Measurements from ENCODE around the gene GDF2.

Gene GDF2

DNA sequence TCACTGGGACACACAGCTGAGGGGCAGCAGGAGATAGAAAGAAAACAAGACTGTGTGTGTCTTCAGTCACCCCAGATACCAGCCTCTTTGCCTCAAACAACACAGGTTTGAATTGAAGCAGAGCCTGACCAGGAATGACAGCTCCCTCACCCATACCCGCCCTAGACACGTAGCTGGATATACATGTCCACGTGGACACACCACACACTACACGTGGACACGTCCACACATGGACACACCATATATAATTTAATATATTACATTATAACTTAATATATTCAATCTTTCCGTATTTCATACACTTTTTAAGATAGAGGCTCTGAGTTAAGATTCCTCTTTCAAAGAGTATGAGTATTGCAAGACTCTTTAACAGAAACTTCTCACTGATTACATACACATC, 11.3 kb downstream of the GDF2 start:
- DNase-seq (ENCODE audit: low read depth): no peak

DNA sequence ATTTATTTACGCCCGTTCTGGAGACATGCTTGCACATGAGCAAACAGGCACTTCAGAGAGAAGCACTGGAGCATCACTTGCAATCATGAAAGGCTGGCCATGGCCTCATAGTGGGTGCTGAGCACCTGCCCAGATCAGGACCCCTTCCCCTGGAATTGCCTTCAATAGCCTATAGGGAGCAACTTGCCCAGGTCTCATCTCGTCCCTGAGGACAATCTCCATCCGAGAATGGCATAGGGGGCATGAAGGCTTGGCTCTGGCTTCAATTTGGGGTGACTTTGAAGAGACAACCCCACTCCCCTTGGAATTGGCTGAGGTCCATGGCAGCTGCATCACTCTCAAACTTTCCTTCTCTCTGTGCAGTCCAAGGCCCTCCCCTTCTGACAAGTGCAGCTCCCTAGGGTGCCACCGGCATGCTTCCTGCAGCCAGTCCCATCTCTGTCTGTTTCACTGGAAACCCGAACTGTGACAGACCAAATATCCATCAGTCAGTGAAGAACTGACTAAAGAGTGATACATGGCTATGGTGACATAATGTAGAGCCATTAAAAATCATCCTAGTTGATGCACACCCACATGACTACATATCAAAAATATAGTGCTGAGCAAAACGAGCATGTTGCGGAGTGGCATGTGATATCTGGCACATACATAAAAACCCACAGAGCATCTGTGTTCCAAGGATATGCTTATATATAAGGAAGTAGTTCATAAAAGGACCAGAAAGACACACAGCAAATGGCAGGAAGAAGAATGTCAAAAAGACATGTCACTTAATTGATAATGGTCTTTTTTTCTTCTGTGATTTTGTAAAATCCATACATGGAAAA, 12.4 kb downstream of the GDF2 start:
- no peak for DNase-seq (ENCODE audit: low read depth)

DNA sequence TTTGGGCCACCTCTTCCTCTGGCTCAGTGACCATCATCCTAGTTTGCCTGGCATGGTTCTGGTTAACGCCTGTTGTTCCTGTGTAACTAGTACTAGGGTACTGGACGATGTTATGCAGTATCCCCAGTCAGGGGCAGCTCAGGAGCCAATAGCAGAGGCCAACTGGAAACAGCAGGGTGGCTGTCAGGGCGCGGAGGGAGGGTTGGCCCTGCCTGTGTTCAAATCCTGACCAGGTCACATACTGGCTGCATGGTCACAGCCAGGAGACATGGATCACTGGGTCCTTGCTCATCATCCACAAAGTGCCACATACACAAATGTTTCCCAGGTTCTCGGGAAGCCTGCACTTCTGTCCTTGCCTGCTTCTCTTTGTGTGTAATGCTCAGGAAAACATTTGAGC, 13.7 kb downstream of the GDF2 start:
- no peak for DNase-seq (ENCODE audit: low read depth)

DNA sequence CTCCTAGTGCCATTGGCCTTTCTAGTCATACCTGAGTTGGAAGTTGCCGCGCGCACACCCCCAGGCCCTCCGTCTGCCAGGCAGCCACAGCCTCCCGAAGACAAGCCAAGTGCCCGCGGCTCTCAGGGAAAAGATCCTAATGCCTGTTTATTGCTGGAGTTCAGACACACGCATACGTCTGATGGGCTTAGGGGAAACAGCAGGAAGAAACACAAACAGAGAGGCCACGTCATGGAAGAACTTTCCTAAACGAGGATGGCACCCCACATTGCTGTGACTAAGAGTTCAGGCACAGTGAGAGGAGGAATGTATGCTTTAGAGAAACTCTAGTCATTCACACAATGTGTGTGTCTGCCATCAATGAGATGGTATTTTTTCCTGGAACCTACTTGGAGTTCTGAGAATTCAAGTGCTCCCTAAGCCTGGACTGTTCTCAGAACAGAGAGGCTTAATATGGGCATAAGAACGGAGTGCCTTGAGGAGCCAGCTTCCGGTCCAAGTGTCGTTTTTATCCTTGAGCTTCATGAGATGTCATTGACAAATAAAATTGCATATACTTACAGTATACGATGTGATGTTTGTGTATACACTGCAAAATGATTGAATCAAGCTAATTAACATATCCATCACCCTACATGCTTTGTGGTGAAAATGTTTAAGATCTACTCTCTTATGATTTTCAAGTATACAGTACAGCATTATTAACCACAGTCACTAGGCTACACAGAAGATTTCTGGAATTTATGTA, 14.3 kb downstream of the GDF2 start:
- DNase-seq (ENCODE audit: low read depth): no peak

DNA sequence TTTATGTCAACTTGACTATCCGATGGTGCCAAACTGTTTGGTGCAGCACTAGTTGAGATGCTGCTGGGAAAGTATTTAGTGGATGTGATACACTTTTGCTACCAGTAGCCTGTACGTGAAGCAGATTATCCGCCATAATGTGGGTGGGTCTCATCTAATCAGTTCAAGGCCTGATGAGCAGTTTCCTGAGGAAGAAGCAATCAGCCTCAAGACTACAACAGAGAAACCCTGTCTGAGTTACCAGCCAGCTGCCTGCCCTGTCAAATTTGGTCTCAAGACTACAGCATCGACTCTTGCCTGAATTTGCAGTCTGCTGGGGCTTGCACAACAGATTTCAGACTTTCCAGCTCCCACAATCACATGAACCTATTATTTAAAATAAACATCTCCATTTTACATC, 15.1 kb downstream of the GDF2 start:
- no peak for DNase-seq (ENCODE audit: low read depth)

DNA sequence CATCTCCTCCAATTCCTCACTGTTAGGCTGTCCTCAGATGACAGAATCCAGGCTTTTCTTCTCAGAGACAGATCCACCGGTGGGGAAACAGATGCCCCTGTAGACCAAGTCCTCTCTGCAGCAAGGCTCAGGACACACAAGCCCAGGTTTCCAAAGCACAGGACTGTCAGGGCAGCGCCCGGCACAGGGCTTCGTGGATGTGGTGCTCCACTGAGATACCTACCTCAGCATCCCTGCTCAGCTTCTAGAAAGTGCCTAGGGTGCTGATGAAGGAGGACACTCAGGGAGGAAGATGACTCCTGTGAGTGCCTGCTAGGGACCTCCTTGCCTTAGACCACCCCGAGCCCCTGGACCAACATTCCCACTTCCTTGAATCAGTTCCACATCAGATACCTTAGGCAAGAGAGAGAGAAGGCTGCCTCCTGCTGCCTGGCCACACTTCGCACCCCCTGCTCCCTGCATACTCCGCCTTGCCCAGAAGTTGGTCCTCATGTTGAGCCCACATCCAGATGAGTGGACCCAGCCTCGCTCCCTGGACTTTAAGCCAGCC, 17.0 kb downstream of the GDF2 start:
- DNase-seq (ENCODE audit: low read depth): no peak

DNA sequence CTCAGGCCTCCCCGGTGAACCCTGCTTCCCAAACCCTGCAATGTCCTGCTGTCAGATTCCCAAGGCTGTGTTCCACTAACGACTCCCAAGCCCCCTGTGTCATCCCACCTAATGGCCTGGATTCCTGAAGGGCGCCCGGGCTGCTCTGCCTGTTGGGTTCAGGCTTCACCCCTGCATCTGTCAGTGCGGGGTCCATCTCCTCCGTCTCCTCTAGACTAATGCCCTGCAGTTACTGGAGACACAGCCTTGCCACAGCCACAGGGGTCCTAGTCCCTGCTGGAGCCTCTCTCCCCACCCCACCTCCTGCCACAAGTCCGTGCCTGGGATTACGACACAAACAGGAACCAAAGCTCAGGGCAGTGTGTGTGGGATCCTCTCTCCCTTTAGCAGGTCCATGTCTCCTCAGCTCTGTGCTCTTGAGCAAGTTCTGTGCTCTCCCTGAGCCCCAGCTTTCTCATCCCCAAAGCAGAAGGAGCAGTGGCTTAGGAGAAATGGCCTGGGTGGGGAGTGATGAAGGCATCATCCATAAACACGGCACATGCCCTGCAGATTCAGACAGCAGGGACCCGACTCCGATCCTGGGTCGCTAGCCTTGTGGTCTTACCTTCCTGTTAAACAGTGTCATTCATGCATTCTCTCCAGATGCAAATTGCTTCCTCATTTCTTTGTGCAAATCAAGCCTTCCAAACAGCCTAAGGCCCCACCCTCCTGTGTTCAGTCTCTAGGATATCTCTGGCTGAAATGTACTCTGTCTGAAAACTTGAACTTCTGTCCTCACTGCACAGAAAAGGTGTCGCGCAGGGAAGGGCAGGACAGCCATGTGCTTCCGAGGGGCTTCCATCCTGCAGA, 17.7 kb downstream of the GDF2 start:
- no peak for DNase-seq (ENCODE audit: low read depth)

DNA sequence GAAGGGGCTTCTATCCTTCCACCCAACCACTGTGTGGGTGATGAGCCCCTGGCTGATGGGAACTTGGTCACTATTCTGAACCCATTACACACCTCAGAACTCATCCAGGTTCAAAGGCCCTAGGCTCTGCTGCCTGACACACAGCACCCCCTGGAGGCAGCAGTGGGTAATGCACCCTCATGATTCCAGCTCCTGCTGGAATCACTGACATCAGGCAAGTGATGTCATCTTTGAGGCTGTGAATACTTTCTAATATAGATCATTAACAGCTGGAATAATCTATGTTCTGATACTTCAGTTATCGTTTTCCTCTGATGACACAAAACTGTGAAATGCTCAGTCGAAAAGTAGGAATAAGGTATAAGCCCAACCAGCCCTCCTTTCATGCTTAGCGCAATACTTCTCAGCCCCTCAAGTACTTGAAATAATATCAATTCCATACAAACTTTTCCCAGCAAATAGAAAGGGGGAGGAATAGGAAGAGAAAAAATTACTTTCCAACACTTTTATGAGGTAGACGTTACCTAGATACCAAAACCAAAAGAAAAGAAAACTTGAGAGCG, 18.4 kb downstream of the GDF2 start:
- peak; percentile 62 for DNase-seq (ENCODE audit: low read depth)

DNA sequence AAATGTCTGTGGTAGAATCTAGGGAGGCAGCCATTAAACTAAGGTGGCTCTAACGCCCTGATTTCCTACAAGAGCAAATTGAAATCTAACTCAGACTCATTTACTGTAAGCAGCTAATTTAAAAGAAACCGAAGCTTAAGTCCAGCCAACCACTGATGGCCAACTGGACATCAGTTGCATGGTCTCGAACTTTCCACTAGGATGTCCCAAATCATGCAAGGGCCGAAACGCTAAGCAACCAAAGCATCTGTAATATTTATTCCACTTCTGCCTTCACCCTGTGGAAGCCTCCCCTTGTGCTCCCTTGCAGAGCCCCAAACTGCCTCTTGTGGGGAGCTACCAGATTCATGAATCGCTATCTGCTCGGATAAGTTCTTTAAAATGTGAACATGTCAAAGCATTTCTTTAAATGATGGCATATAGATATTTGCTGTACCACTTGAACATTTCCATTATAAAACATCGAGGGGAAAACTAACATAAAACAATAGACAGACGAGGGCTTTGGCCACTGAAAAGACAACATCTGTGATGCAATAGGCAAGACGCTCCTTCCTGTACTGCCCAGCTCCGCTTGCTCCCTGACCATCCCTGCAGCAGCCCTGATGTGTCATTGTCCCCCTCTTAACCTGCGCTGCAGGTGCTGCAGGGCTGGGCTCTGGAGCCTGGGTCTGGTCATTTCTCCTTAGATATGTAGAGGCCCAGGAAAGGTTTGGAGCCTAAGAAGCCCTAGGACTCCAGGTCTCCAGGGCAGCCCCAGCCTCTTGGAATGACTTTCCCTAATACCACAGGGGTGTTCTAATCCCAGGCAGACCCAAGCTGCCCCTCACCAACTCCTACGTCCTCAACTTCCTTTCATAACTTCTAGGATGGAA, 23.0 kb downstream of the GDF2 start:
- DNase-seq (ENCODE audit: low read depth): no peak

DNA sequence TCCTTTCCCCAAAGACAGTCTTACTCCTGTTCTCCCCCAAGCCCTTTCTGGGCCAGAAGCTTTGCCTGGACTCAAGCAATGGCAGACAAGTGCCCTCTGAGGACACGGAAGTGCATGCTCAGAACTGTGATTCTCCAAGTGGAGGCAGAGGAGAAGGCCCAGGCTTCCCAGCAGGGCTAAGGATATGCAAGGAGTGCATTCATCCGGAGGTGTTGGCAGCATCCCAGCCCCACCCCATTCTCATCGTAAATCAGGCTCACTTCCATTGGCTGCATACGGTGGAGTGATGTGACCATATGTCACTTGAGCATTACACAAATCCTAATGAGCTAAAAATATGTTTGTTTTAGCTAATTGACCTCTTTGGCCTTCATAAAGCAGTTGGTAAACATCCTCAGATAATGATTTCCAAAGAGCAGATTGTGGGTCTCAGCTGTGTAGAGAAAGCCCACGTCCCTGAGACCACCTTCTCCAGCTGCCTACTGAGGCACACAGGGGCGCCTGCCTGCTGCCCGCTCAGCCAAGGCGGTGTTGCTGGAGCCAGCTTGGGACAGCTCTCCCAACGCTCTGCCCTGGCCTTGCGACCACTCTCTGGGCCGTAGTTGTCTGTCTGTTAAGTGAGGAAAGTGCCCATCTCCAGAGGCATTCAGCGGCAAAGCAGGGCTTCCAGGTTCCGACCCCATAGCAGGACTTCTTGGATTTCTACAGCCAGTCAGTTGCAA, 24.5 kb downstream of the GDF2 start:
- no peak for DNase-seq (ENCODE audit: low read depth)

DNA sequence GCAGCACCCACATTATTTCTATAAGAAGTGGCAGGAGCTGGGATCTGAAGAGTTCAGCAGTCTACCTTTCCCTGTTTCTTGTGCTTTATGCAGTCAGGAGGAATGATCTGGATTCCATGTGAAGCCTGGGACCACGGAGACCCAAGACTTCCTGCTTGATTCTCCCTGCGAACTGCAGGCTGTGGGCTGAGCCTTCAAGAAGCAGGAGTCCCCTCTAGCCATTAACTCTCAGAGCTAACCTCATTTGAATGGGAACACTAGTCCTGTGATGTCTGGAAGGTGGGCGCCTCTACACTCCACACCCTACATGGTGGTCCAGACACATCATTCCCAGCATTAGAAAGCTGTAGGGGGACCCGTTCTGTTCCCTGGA, 25.0 kb downstream of the GDF2 start:
- no peak for DNase-seq (ENCODE audit: low read depth)

DNA sequence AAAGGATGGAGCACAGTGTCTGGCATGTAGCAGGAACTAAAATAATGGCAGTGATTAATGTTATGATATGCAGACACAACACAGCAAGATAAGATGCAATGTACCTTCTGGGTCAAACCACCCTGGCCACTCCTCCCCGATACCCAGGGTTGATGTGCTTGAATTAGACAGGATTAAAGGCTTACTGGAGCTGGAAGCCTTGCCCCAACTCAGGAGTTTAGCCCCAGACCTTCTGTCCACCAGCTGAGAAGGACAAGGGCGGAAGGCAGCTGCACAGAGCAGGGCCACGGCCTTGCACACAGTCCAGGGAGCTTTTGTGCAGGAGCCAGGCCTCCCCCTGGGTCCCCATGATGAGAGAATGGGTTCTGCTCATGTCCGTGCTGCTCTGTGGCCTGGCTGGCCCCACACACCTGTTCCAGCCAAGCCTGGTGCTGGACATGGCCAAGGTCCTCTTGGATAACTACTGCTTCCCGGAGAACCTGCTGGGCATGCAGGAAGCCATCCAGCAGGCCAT, 25.9 kb downstream of the GDF2 start, which contains the start of gene RBP3:
Gene RBP3, plus strand, starts transcription at position 226 of the 514 bp plus-strand sequence. Its CDS starts 122 bp downstream, at position 348.
- DNase-seq (ENCODE audit: low read depth): no peak

DNA sequence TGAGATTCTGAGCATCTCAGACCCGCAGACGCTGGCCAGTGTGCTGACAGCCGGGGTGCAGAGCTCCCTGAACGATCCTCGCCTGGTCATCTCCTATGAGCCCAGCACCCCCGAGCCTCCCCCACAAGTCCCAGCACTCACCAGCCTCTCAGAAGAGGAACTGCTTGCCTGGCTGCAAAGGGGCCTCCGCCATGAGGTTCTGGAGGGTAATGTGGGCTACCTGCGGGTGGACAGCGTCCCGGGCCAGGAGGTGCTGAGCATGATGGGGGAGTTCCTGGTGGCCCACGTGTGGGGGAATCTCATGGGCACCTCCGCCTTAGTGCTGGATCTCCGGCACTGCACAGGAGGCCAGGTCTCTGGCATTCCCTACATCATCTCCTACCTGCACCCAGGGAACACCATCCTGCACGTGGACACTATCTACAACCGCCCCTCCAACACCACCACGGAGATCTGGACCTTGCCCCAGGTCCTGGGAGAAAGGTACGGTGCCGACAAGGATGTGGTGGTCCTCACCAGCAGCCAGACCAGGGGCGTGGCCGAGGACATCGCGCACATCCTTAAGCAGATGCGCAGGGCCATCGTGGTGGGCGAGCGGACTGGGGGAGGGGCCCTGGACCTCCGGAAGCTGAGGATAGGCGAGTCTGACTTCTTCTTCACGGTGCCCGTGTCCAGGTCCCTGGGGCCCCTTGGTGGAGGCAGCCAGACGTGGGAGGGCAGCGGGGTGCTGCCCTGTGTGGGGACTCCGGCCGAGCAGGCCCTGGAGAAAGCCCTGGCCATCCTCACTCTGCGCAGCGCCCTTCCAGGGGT, 26.6 kb downstream of the GDF2 start:
- DNase-seq (ENCODE audit: low read depth): no peak

DNA sequence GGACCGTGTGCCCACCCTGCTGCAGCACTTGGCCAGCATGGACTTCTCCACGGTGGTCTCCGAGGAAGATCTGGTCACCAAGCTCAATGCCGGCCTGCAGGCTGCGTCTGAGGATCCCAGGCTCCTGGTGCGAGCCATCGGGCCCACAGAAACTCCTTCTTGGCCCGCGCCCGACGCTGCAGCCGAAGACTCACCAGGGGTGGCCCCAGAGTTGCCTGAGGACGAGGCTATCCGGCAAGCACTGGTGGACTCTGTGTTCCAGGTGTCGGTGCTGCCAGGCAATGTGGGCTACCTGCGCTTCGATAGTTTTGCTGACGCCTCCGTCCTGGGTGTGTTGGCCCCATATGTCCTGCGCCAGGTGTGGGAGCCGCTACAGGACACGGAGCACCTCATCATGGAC, 27.3 kb downstream of the GDF2 start:
- no peak for DNase-seq (ENCODE audit: low read depth)

DNA sequence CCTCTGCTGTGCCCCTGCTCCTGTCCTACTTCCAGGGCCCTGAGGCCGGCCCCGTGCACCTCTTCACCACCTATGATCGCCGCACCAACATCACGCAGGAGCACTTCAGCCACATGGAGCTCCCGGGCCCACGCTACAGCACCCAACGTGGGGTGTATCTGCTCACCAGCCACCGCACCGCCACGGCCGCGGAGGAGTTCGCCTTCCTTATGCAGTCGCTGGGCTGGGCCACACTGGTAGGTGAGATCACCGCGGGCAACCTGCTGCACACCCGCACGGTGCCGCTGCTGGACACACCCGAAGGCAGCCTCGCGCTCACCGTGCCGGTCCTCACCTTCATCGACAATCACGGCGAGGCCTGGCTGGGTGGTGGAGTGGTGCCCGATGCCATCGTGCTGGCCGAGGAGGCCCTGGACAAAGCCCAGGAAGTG, 27.7 kb downstream of the GDF2 start:
- DNase-seq (ENCODE audit: low read depth): no peak

DNA sequence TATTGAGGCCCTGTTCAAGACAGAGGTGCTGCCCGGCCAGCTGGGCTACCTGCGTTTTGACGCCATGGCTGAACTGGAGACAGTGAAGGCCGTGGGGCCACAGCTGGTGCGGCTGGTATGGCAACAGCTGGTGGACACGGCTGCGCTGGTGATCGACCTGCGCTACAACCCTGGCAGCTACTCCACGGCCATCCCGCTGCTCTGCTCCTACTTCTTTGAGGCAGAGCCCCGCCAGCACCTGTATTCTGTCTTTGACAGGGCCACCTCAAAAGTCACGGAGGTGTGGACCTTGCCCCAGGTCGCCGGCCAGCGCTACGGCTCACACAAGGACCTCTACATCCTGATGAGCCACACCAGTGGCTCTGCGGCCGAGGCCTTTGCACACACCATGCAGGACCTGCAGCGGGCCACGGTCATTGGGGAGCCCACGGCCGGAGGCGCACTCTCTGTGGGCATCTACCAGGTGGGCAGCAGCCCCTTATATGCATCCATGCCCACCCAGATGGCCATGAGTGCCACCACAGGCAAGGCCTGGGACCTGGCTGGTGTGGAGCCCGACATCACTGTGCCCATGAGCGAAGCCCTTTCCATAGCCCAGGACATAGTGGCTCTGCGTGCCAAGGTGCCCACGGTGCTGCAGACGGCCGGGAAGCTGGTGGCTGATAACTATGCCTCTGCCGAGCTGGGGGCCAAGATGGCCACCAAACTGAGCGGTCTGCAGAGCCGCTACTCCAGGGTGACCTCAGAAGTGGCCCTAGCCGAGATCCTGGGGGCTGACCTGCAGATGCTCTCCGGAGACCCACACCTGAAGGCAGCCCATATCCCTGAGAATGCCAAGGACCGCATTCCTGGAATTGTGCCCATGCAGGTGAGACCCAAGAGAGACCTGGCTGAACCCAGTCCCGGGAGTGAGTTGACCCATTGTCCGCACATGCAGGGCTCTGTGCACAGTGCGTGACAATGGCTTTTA, 28.7 kb downstream of the GDF2 start:
- no peak for DNase-seq (ENCODE audit: low read depth)

DNA sequence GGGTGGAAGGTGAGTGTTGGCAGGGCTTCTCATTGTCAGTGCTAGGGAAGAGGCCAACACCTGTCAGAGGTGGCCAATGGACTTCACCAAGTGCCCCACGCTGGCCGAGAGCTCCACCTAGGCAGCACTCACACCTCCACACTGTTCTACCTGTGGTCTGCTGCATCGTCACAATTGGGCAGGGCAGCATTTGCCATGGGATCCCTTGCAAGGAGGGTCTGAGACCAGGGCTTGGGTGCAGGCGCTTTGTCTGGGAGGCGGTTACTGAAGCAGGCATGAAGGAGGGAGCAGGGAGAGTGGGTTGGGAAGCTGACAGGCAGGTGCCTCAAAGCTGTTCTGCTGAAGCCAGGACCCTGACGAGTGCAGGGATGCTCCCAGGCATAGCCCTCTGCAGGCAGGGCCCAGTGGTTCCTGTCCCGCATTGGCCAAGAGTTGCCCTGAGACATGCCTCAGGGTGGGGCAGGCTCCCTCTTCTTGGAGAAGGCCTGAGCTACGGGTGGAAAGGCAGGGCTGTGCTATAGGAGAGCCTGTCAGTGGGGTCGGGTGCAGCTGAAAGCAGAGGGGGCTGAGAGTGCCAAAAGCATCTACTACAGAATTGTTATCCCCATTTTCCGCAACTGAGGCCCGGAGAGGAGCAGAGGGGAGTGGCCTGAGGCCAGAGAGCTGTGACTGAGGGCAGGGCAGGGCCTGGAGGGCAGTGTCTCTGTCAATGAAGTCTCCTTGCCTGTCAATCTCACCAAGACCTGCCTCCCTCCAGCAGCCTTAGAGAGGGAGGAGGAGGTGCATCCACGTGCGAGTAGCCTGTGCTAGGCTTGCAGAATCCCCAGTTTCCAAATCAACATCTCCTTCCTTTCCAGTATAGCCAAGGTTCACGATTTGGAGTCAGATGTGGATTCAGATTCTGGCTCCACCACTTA, 29.9 kb downstream of the GDF2 start:
- no peak for DNase-seq (ENCODE audit: low read depth)

Measured in activated T-cell treated with anti-CD3 and anti-CD28 coated beads for 48 hours (primary cell).